ENCODE results near the gene SNED1. TPM values are rescaled to one million over a fixed set of nuclear protein-coding genes. Genes with fewer than 3 reads are reported as not detected.

Gene SNED1
- total and polyA plus RNA-seq, 4 donors, result 0.65 to 18.1 (median 2.8) TPM

- H3K4me1 ChIP-seq (ENCODE audit: control insufficient read depth in 4 of 4, insufficient read depth in 4 of 4, low read length in 3 of 4), result peaks cover 18 to 65% (median 48%) of the 10 kb centered on the region in 4 donors
- DNase-seq (ENCODE audit: low spot score), result no peak
- H3K36me3 ChIP-seq (ENCODE audit: control insufficient read depth in 4 of 4, insufficient read depth in 3 of 4, low read depth in 1 of 4, low read length in 3 of 4), result no peaks in the 10 kb centered on the region
- no peak for TF ChIP-seq YY1 (IDR thresholded peaks at IDR 0.05)
- TF ChIP-seq SP1 (IDR thresholded peaks at IDR 0.05), result no peak
- no peak for TF ChIP-seq HNF4A (conservative IDR thresholded peaks at IDR 0.05)
- no peak for TF ChIP-seq NR2F2 (IDR thresholded peaks at IDR 0.05)
- no peak for TF ChIP-seq CTCF (IDR thresholded peaks at IDR 0.05; ENCODE audit: low read depth, low read length, missing input control)
- no peak for TF ChIP-seq EGR1 (IDR thresholded peaks at IDR 0.05; ENCODE audit: low read depth in 2 of 2)
- no peak for TF ChIP-seq HNF4G (IDR thresholded peaks at IDR 0.05)
- no peak for TF ChIP-seq RAD21 (IDR thresholded peaks at IDR 0.05)
- TF ChIP-seq FOXA2 (IDR thresholded peaks at IDR 0.05), result no peak
- TF ChIP-seq TAF1 (conservative IDR thresholded peaks at IDR 0.05), result no peak
- no peak for TF ChIP-seq ZBTB33 (IDR thresholded peaks at IDR 0.05)
- no peak for TF ChIP-seq REST (IDR thresholded peaks at IDR 0.05)
- no peak for TF ChIP-seq RXRA (IDR thresholded peaks at IDR 0.05)
- TF ChIP-seq JUND (IDR thresholded peaks at IDR 0.05), result no peak
- no peak for TF ChIP-seq FOXA1 (IDR thresholded peaks at IDR 0.05)
- no peak for TF ChIP-seq MAX (IDR thresholded peaks at IDR 0.05)
- 44% methylated on average over 13 of the region's 13 CpGs for WGBS
- no peaks in the 10 kb centered on the region for H3K9me3 ChIP-seq (ENCODE audit: control insufficient read depth in 4 of 4, low read length in 3 of 4)
- peak overlapping the region; percentile 82 to 86 for H3K27ac ChIP-seq (ENCODE audit: low read depth in 1 of 2, low read length in 2 of 2)
- H3K27me3 ChIP-seq (ENCODE audit: control insufficient read depth in 4 of 4, insufficient read depth in 4 of 4, low read length in 3 of 4), result no peaks in the 10 kb centered on the region
- H3K4me3 ChIP-seq (ENCODE audit: low read depth in 1 of 3, low read length in 3 of 3), result no peak overlapping the region
- no peak overlapping the region for H3K9ac ChIP-seq (ENCODE audit: low read depth in 1 of 2, low read length in 2 of 2)
These were observed 1.6 kb upstream of the SNED1 start for GRCh38 chr2:240996834-240997140.

GRCh38 chr2:240997141-240997855 is 1.1 kb upstream of the SNED1 start:
- peak; percentile 32 for DNase-seq (ENCODE audit: low spot score)
- Histone ChIP-seq H3K9ac (ENCODE audit: low read depth in 1 of 2, low read length in 2 of 2) (no peak overlapping the region), H3K9me3 (ENCODE audit: control insufficient read depth in 4 of 4, low read length in 3 of 4) (no peaks in the 10 kb centered on the region), H3K27me3 (ENCODE audit: control insufficient read depth in 4 of 4, insufficient read depth in 4 of 4, low read length in 3 of 4) (no peaks in the 10 kb centered on the region), H3K4me1 (ENCODE audit: control insufficient read depth in 4 of 4, insufficient read depth in 4 of 4, low read length in 3 of 4) (peaks cover 18 to 68% (median 48%) of the 10 kb centered on the region in 4 donors), H3K4me3 (ENCODE audit: low read depth in 1 of 3, low read length in 3 of 3) (peak overlapping the region; percentile 11 to 77 (median 51)), H3K27ac (ENCODE audit: low read depth in 1 of 2, low read length in 2 of 2) (peak overlapping the region; percentile 82 to 86), H3K36me3 (ENCODE audit: control insufficient read depth in 4 of 4, insufficient read depth in 3 of 4, low read depth in 1 of 4, low read length in 3 of 4) (no peaks in the 10 kb centered on the region)
- TF ChIP-seq EGR1 (IDR thresholded peaks at IDR 0.05; ENCODE audit: low read depth in 2 of 2) (no peak), FOXA1 (IDR thresholded peaks at IDR 0.05) (no peak), RAD21 (IDR thresholded peaks at IDR 0.05) (peak in 1 of 2 donors; percentile 29), ATF3 (IDR thresholded peaks at IDR 0.05) (no peak), GABPA (IDR thresholded peaks at IDR 0.05 in 1 of 2, conservative IDR thresholded peaks at IDR 0.05 in 1 of 2) (no peak), REST (IDR thresholded peaks at IDR 0.05) (no peak), YY1 (IDR thresholded peaks at IDR 0.05) (no peak), RXRA (IDR thresholded peaks at IDR 0.05) (peak; percentile 85 to 95), NR2F2 (IDR thresholded peaks at IDR 0.05) (peak; percentile 97), SP1 (IDR thresholded peaks at IDR 0.05) (peak; percentile 86), JUND (IDR thresholded peaks at IDR 0.05) (peak in 1 of 2 donors; percentile 25), HNF4G (IDR thresholded peaks at IDR 0.05) (no peak), HNF4A (conservative IDR thresholded peaks at IDR 0.05) (peak; percentile 53 to 72)
- 26% methylated on average over 16 of the region's 16 CpGs for WGBS
